Fibroblast of upper back skin (primary cell): ENCODE data around the gene LMO7.

ENCODE experiments used
- DNase-seq: peaks from one replicate; pipeline ENCODE4 v3.0.0-alpha.2; 2013

The LMO7 gene

DNA sequence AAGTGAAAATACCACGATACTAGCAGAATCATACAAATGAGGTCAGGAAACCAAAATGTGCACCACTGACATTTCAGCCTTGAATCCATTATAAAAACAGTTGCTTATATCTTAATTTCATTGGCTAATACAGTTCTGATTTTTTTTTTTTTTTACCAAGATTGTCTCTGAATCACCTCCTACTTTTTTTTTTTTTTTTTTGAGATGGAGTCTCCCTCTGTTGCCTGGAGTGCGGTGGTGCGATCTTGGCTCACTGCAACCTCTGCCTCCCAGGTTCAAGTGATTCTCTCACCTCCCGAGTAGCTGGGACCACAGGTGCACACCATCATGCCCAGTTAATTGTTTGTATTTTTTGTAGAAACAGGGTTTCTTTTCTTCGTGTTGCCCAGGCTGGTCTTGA is 270.2 kb downstream of the LMO7 start:
- no peak for DNase-seq

DNA sequence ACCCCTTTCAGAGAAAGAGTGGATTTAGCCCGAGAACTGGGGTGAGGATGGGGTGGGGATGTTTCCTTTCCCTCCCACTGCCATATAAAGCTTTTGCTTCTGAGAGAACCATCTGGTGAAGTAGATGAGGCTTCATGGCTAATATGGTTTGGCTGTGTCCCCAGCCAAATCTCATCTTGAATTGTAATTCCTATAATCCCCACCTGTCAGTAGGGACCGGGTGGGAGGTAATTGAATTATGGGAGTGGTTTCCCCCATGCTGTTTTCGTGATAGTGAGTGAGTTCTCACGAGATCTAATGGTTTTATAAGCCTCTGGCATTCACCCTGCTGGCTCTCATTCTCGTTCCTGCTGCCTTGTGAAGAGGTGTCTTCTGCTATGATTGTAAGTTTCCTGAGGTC is 270.9 kb downstream of the LMO7 start:
- DNase-seq = no peak

DNA sequence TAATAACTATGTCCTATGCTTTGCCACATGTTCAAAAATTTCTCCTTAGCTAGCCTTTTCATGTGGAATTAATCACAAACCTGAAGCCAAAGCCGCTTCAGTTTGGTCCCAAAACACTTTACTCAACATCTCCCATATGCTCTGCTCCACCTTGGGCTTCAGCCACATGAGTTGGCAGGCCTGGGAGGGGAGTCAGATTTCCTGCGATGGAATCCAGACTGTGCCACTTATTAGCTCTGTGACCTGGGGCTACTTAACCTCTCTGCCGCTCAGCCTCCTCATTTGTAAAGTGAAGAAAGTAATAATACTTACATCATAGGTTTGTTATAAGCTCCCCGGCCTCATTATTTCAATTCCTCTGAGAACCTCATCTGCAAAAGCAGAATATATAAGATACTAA is 272.0 kb downstream of the LMO7 start:
- DNase-seq = peak; percentile 12
